ENCODE data around the gene CD27.
"Not testable (repeated sequence)": the region's sequence is repeated elsewhere in the genome, so short reads cannot be mapped to it uniquely, and the experiment has no call there.

The CD27 gene

GRCh38 chr12:6462234-6462995 lies 17.7 kb downstream of the CD27 start:
- H3K4me3 ChIP-seq (ENCODE audit: low read depth, low read length) = peak overlapping the region; percentile 53
- DNase-seq (ENCODE audit: low read depth) = no peak
- no peak for TF ChIP-seq CTCF (IDR thresholded peaks at IDR 0.05; ENCODE audit: insufficient read depth, low read depth, low read length, missing control alignments)

GRCh38 chr12:6463216-6463615 lies 18.5 kb downstream of the CD27 start:
- DNase-seq (ENCODE audit: low read depth) = no peak
- TF ChIP-seq CTCF (IDR thresholded peaks at IDR 0.05; ENCODE audit: insufficient read depth, low read depth, low read length, missing control alignments) = no peak
- no peak overlapping the region for H3K4me3 ChIP-seq (ENCODE audit: low read depth, low read length)

- H3K4me3 ChIP-seq (ENCODE audit: low read depth, low read length) = no peak overlapping the region
- DNase-seq (ENCODE audit: low read depth) = no peak
- TF ChIP-seq CTCF (IDR thresholded peaks at IDR 0.05; ENCODE audit: insufficient read depth, low read depth, low read length, missing control alignments) = no peak
Observed at GRCh38 chr12:6463858-6464257, 19.1 kb downstream of the CD27 start.

GRCh38 chr12:6464531-6464930 lies 19.8 kb downstream of the CD27 start:
- no peak for TF ChIP-seq CTCF (IDR thresholded peaks at IDR 0.05; ENCODE audit: insufficient read depth, low read depth, low read length, missing control alignments)
- DNase-seq (ENCODE audit: low read depth) = no peak
- no peak overlapping the region for H3K4me3 ChIP-seq (ENCODE audit: low read depth, low read length)

- no peak overlapping the region for H3K4me3 ChIP-seq (ENCODE audit: low read depth, low read length)
- TF ChIP-seq CTCF (IDR thresholded peaks at IDR 0.05; ENCODE audit: insufficient read depth, low read depth, low read length, missing control alignments) = peak; percentile 92
- DNase-seq (ENCODE audit: low read depth) = peak; percentile 70
Observed at GRCh38 chr12:6465467-6466183, 20.9 kb downstream of the CD27 start.

- H3K4me3 ChIP-seq (ENCODE audit: low read depth, low read length) = no peak overlapping the region
- no peak for DNase-seq (ENCODE audit: low read depth)
- no peak for TF ChIP-seq CTCF (IDR thresholded peaks at IDR 0.05; ENCODE audit: insufficient read depth, low read depth, low read length, missing control alignments)
Observed at GRCh38 chr12:6466184-6466573, 21.4 kb downstream of the CD27 start.

- not testable (repeated sequence) for H3K4me3 ChIP-seq (ENCODE audit: low read depth, low read length); DNase-seq (ENCODE audit: low read depth)
Observed at GRCh38 chr12:6466751-6467150, 22.0 kb downstream of the CD27 start.

- not testable (repeated sequence) for DNase-seq (ENCODE audit: low read depth); H3K4me3 ChIP-seq (ENCODE audit: low read depth, low read length)
Observed at GRCh38 chr12:6467571-6468282, 23.0 kb downstream of the CD27 start.

All from GM12865 (cell line).